ENCODE results near the gene CLDN14. TPM values are rescaled to one million over a fixed set of nuclear protein-coding genes. Genes with fewer than 3 reads are reported as not detected.

CLDN14 gene
- total and polyA plus RNA-seq, 2 donors (not counting 1 experiment from before 2014, with no cell fraction given), result 0.39 TPM; not detected in 1

DNA sequence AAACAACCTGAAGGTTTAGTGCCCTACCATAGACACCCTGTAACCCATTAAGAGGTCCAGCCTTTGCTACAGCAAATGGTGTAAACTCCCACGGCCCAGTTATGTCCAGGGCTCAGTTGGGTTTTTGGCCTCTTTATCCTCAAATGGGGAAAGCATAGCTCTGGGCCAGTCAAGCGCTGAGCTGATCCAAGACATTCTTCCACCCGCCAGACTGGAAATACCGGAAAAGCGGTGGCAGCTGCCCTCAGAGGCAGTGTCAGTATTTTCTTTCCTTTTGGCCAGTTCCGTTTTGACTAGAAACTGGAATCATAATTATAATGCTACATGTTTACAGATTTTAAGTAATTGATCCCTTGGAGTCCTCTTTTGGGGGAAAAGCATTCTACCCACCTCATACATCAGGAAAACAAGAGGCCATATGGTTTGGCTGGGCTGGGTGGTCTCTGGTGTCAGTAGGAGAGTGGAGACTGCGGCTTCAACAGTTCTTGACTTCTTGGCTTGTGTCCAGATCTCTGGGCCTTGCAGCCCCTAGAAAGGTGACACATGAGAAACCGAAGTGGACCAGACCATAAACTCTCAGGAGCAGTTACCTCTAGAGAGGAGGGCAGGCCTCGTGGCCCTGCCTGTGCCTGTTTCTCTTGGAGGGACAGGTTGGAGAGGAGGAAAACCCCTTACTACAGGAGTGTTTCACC is 30.2 kb upstream of the CLDN14 start:
- no peak for DNase-seq
- POLR2A ChIA-PET, result no interaction called here
- H3K4me3 ChIP-seq (ENCODE audit: control extremely low read depth in 1 of 5, extremely low read depth in 1 of 5, insufficient read depth in 1 of 5, low read depth in 2 of 5, low read length in 4 of 5), result no peak overlapping the region
- H3K79me2 ChIP-seq (ENCODE audit: control insufficient read depth, insufficient read depth, low read length), result no peaks in the 10 kb centered on the region
- H3K9me3 ChIP-seq (ENCODE audit: control extremely low read depth in 1 of 3, control insufficient read depth in 2 of 3, insufficient read depth in 1 of 3, low read length in 2 of 3), result no peaks in the 10 kb centered on the region
- Mint-ChIP-seq H3K27me3 (peaks cover 16% of the 10 kb centered on the region), H3K4me3 (no peak overlapping the region), H3K9me3 (ENCODE audit: insufficient read depth) (no peaks in the 10 kb centered on the region), H3K27ac (no peak overlapping the region), H3K4me1 (peaks cover 28% of the 10 kb centered on the region)
- H3K27me3 ChIP-seq (replicated peaks in 1 of 4; ENCODE audit: control extremely low read depth in 1 of 4, control insufficient read depth in 3 of 4, insufficient read depth in 4 of 4, low read length in 3 of 4), result peaks cover 0 to 3% (median 0%) of the 10 kb centered on the region in 4 experiments
- H3K4me1 ChIP-seq (ENCODE audit: control insufficient read depth in 2 of 2, insufficient read depth in 2 of 2, low read length in 2 of 2), result peaks cover 16 to 39% of the 10 kb centered on the region in 2 donors
- intact Hi-C loops (cut with micrococcal nuclease), result loop anchor here (10.0 kb wide), 1 partner anchor 1845 kb away; no protein-coding TSS in a partner anchor
- CTCF ChIA-PET, result no interaction called here
- no peak for ATAC-seq (ENCODE audit: low read depth)
- H3K27ac ChIP-seq (ENCODE audit: low read length in 2 of 2), result no peak overlapping the region
- TF ChIP-seq, protein P1, sequence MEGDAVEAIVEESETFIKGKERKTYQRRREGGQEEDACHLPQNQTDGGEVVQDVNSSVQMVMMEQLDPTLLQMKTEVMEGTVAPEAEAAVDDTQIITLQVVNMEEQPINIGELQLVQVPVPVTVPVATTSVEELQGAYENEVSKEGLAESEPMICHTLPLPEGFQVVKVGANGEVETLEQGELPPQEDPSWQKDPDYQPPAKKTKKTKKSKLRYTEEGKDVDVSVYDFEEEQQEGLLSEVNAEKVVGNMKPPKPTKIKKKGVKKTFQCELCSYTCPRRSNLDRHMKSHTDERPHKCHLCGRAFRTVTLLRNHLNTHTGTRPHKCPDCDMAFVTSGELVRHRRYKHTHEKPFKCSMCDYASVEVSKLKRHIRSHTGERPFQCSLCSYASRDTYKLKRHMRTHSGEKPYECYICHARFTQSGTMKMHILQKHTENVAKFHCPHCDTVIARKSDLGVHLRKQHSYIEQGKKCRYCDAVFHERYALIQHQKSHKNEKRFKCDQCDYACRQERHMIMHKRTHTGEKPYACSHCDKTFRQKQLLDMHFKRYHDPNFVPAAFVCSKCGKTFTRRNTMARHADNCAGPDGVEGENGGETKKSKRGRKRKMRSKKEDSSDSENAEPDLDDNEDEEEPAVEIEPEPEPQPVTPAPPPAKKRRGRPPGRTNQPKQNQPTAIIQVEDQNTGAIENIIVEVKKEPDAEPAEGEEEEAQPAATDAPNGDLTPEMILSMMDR (IDR thresholded peaks at IDR 0.05), result no peak
- no peak for TF ChIP-seq EZH2 (IDR thresholded peaks at IDR 0.05; ENCODE audit: borderline replicate concordance, insufficient read depth, low read depth, low read length, poor library complexity, severe bottlenecking)
- H2AFZ ChIP-seq (ENCODE audit: insufficient read depth, low read depth, low read length, poor library complexity, severe bottlenecking), result no peak overlapping the region
- WGBS (ENCODE audit: insufficient coverage), result 96% methylated on average over 6 of the region's 9 CpGs
- H3K9ac ChIP-seq (ENCODE audit: low read length), result no peak overlapping the region
- no peaks in the 10 kb centered on the region for H3K36me3 ChIP-seq (replicated peaks in 1 of 2; ENCODE audit: control extremely low read depth in 1 of 2, control insufficient read depth in 1 of 2, extremely low read depth in 1 of 2, insufficient read depth in 2 of 2, low read length in 1 of 2)
- H4K20me1 ChIP-seq (ENCODE audit: control insufficient read depth, insufficient read depth, low read length, poor library complexity, severe bottlenecking), result no peaks in the 10 kb centered on the region
- H3K4me2 ChIP-seq (replicated peaks; ENCODE audit: low read depth, low read length, poor library complexity, severe bottlenecking), result no peak overlapping the region

DNA sequence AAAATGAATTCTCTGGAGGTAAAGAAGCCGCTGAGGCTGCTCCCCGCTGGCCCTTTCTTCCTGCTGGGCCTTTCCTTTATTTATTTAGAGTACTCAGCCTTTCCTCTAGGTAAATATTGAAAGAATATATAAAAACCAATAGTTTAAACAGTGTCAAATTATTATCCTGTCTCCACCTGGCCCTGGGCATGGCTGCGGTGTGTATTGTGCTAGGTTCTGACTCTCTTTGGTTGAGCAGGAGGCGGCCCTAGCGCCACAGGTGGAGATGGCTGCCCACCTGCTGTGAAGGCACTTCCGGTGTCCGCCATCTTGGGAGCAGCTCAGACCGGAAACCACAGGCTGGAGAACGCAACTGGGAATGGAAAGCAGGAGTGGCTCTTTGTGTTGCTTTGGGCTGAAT is 29.0 kb upstream of the CLDN14 start:
- Histone ChIP-seq H3K79me2 (ENCODE audit: control insufficient read depth, insufficient read depth, low read length) (no peaks in the 10 kb centered on the region), H3K4me1 (ENCODE audit: control insufficient read depth in 2 of 2, insufficient read depth in 2 of 2, low read length in 2 of 2) (peaks cover 16 to 28% of the 10 kb centered on the region in 2 donors), H2AFZ (ENCODE audit: insufficient read depth, low read depth, low read length, poor library complexity, severe bottlenecking) (no peak overlapping the region), H4K20me1 (ENCODE audit: control insufficient read depth, insufficient read depth, low read length, poor library complexity, severe bottlenecking) (no peaks in the 10 kb centered on the region), H3K4me3 (ENCODE audit: control extremely low read depth in 1 of 5, extremely low read depth in 1 of 5, insufficient read depth in 1 of 5, low read depth in 2 of 5, low read length in 4 of 5) (no peak overlapping the region), H3K27ac (ENCODE audit: low read length in 2 of 2) (no peak overlapping the region), H3K36me3 (replicated peaks in 1 of 2; ENCODE audit: control extremely low read depth in 1 of 2, control insufficient read depth in 1 of 2, extremely low read depth in 1 of 2, insufficient read depth in 2 of 2, low read length in 1 of 2) (no peaks in the 10 kb centered on the region), H3K9me3 (ENCODE audit: control extremely low read depth in 1 of 3, control insufficient read depth in 2 of 3, insufficient read depth in 1 of 3, low read length in 2 of 3) (no peaks in the 10 kb centered on the region), H3K27me3 (replicated peaks in 1 of 4; ENCODE audit: control extremely low read depth in 1 of 4, control insufficient read depth in 3 of 4, insufficient read depth in 4 of 4, low read length in 3 of 4) (peaks cover 0 to 5% (median 1%) of the 10 kb centered on the region in 4 experiments), H3K4me2 (replicated peaks; ENCODE audit: low read depth, low read length, poor library complexity, severe bottlenecking) (no peak overlapping the region), H3K9ac (ENCODE audit: low read length) (no peak overlapping the region)
- H3K4me1 Mint-ChIP-seq, result peaks cover 24% of the 10 kb centered on the region
- no peak overlapping the region for H3K4me3 Mint-ChIP-seq
- no peaks in the 10 kb centered on the region for H3K9me3 Mint-ChIP-seq (ENCODE audit: insufficient read depth)
- H3K27ac Mint-ChIP-seq, result no peak overlapping the region
- TF ChIP-seq, protein P1 (IDR thresholded peaks at IDR 0.05), result no peak
- no peak for TF ChIP-seq EZH2 (IDR thresholded peaks at IDR 0.05; ENCODE audit: borderline replicate concordance, insufficient read depth, low read depth, low read length, poor library complexity, severe bottlenecking)
- intact Hi-C loops (cut with micrococcal nuclease), result loop anchor here (10.0 kb wide), 1 partner anchor 1846 kb away; no protein-coding TSS in a partner anchor
- POLR2A ChIA-PET, result no interaction called here
- WGBS (ENCODE audit: insufficient coverage), result 95% methylated on average over 7 of the region's 9 CpGs
- DNase-seq (no peak), ATAC-seq (ENCODE audit: low read depth) (no peak)
- CTCF ChIA-PET, result no interaction called here
- peaks cover 12% of the 10 kb centered on the region for H3K27me3 Mint-ChIP-seq
